B cell (primary cell): ENCODE measurements around the gene PARD6A. TPM values are rescaled to one million over a fixed set of nuclear protein-coding genes. Genes with fewer than 3 reads are reported as not detected.

ENCODE experiments used
- ATAC-seq: fragments of 200-7000 bp; cut with Tn5 transposase; one replicate; pipeline ENCODE4 v1.10.0; 2021; ENCODE audit warnings: low read depth, mild to moderate bottlenecking, moderate number of reproducible peaks, moderate library complexity
- CTCF ChIA-PET: fragments of 350-600 bp; sonication (Branson Sonifier 250); formaldehyde crosslinking; loops from one replicate; lab custom pipeline; 2021; ENCODE audit warnings: antibody characterized with exemption, inconsistent platforms; lab: Charles Lee
- POLR2A ChIA-PET: fragments of 350-600 bp; sonication (Branson Sonifier 250); formaldehyde crosslinking; loops from one replicate; lab custom pipeline; 2021; ENCODE audit warnings: antibody characterized with exemption; lab: Charles Lee
- DNase-seq: peaks from one replicate; pipeline ENCODE4 v3.0.0; 2013
- H2AFZ ChIP-seq: 2 replicates; pipeline ENCODE4 v1.6.1; 2012; ENCODE audit warnings: mild to moderate bottlenecking, low read depth, low read length; ENCODE audit not compliant: insufficient read depth, poor library complexity, severe bottlenecking
- H3K27ac ChIP-seq, 2 donors: 1 replicate in 1 of 2; 2 replicates in 1 of 2; pipeline ENCODE4 v1.5.1; 2012 to 2013; ENCODE audit warnings: low read length in 2 of 2, mild to moderate bottlenecking in 2 of 2, moderate library complexity in 1 of 2
- H3K27me3 ChIP-seq, 4 experiments: fragments of 200-600 bp in 1 of 4; sonication (generic) in 1 of 4; replicated peaks in 1 of 4; 1 replicate in 2 of 4; 2 replicates in 2 of 4; pipeline versions ENCODE4 v1.6.1 to v1.7.0; 2013 to 2016; ENCODE audit warnings: low read length in 3 of 4, mild to moderate bottlenecking in 2 of 4, mixed read lengths in 1 of 4, moderate library complexity in 1 of 4; ENCODE audit not compliant: insufficient read depth in 4 of 4, control insufficient read depth in 3 of 4; ENCODE audit errors: control extremely low read depth in 1 of 4
- H3K36me3 ChIP-seq, 2 experiments: replicated peaks in 1 of 2; 1 replicate in 1 of 2; 2 replicates in 1 of 2; pipeline versions ENCODE4 v1.6.1 to v1.7.1; 2013; ENCODE audit warnings: low read length in 1 of 2; ENCODE audit not compliant: insufficient read depth in 2 of 2, control insufficient read depth in 1 of 2; ENCODE audit errors: control extremely low read depth in 1 of 2, extremely low read depth in 1 of 2
- H3K4me1 ChIP-seq, 2 donors: fragments of 200-600 bp in 1 of 2; sonication (generic) in 1 of 2; 1 replicate in 1 of 2; 2 replicates in 1 of 2; pipeline versions ENCODE4 v1.5.1 to v1.6.1; 2013 to 2017; ENCODE audit warnings: low read length in 2 of 2; ENCODE audit not compliant: control insufficient read depth in 2 of 2, insufficient read depth in 2 of 2
- H3K4me2 ChIP-seq: replicated peaks from 2 replicates; pipeline ENCODE3; 2012; ENCODE audit warnings: mild to moderate bottlenecking, low read depth, low read length; ENCODE audit not compliant: poor library complexity, severe bottlenecking
- H3K4me3 ChIP-seq, 5 experiments: fragments of 200-600 bp in 1 of 5; sonication (generic) in 1 of 5; 1 replicate in 3 of 5; 2 replicates in 2 of 5; pipeline versions ENCODE4 v1.5.1 to v1.7.0; 2011 to 2016; ENCODE audit warnings: low read length in 4 of 5, mild to moderate bottlenecking in 4 of 5, low read depth in 2 of 5, control low read depth in 1 of 5, moderate library complexity in 1 of 5; ENCODE audit not compliant: insufficient read depth in 1 of 5; ENCODE audit errors: control extremely low read depth in 1 of 5, extremely low read depth in 1 of 5
- H3K79me2 ChIP-seq: fragments of 200-600 bp; sonication (generic); one replicate; pipeline ENCODE4 v1.6.0; 2016; ENCODE audit warnings: low read length; ENCODE audit not compliant: control insufficient read depth, insufficient read depth
- H3K9ac ChIP-seq: fragments of 200-600 bp; sonication (generic); 2 replicates; pipeline ENCODE4 v1.6.1; 2017; ENCODE audit warnings: mild to moderate bottlenecking, low read length, moderate library complexity
- H3K9me3 ChIP-seq, 3 donors: one replicate each; pipeline versions ENCODE4 v1.6.1 to v1.7.1; 2013; ENCODE audit warnings: low read length in 2 of 3; ENCODE audit not compliant: control insufficient read depth in 2 of 3, insufficient read depth in 1 of 3; ENCODE audit errors: control extremely low read depth in 1 of 3
- H4K20me1 ChIP-seq: 2 replicates; pipeline ENCODE4 v1.6.0; 2012; ENCODE audit warnings: mild to moderate bottlenecking, low read length; ENCODE audit not compliant: insufficient read depth, control insufficient read depth, poor library complexity, severe bottlenecking
- H3K27ac Mint-ChIP-seq: one replicate; pipeline ENCODE4 v1.8.0; 2021; ENCODE audit warnings: mixed read lengths
- H3K27me3 Mint-ChIP-seq: one replicate; pipeline ENCODE4 v1.8.0; 2021; ENCODE audit warnings: mixed read lengths
- H3K4me1 Mint-ChIP-seq: one replicate; pipeline ENCODE4 v1.8.0; 2021; ENCODE audit warnings: mixed read lengths
- H3K4me3 Mint-ChIP-seq: one replicate; pipeline ENCODE4 v1.8.0; 2021; ENCODE audit warnings: mixed read lengths
- H3K9me3 Mint-ChIP-seq: one replicate; pipeline ENCODE4 v1.8.0; 2022; ENCODE audit warnings: mixed read lengths; ENCODE audit not compliant: insufficient read depth
- EZH2 ChIP-seq: IDR thresholded peaks from 2 replicates; pipeline ENCODE4 v1.6.1; 2012; ENCODE audit warnings: borderline replicate concordance, low read depth, mild to moderate bottlenecking, moderate library complexity, low read length; ENCODE audit not compliant: insufficient read depth, poor library complexity, severe bottlenecking
- WGBS: methylation state at CpG from one replicate; pipeline ENCODE4 v1.1.5; 2013; ENCODE audit warnings: missing lambda C conversion rate; ENCODE audit not compliant: insufficient coverage; 5-methylcytosine and 5-hydroxymethylcytosine counted together
- intact Hi-C: fragments of 100-400 bp; cut with micrococcal nuclease; formaldehyde crosslinking; loops from one replicate; pipeline ENCODE4 v1.10.0; 2022
- polyA plus RNA-seq: library from polyadenylated mRNA; depleted of rRNA; stranded (reverse); fragments of >200 nt; gene quantifications from 2 replicates; pipeline ENCODE4 v1.2.3, GENCODE V29; 2012
- total RNA-seq, 2 donors: library from RNA; stranded (reverse); fragments of 120-200 nt in 1 of 2; gene quantifications; 1 replicate in 1 of 2; 2 replicates in 1 of 2; pipeline versions ENCODE4 v1.2.3 to v1.2.4, GENCODE V29; 2013 to 2022
- TF ChIP-seq, protein P1 (sequence below): fragments of 200-600 bp; IDR thresholded peaks from one replicate; pipeline ENCODE4 v1.8.0; 2022; ENCODE audit warnings: antibody characterized with exemption, mild to moderate bottlenecking

Gene PARD6A
- total and polyA plus RNA-seq, 2 donors (not counting 1 experiment from before 2014, with no cell fraction given): 14.8 to 15.9 TPM

DNA sequence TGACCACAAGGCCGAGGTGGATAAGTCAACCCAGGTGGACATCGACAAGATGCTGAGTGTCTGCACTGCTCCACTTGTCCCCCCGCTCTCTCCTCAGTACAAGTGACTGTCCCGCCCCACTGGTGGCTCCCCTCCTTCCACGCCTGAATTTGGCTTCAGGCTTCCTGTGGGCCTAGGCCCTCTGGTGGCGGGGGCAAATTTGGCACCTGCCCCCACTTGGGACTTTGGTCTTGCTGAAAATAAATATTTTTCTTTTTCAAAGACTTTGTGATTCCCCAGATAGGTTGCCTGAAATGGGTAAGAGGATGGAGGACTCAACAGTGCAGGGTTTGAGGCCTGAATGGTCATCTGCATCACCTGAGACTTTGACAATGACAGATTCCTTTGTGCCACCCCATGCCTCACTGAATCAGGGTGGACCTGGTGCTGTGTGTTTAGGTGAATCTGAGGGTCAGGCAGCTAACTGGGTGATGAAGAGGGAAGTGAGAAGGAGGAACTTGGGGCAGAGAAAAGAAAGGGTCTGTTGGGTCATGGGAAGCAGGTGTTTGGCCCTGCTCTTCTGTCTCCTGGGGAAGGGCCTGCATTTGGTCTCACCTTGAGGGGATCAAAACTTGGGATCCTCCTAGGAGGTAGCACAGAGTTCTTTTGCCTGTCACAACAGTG is 7.9 kb downstream of the PARD6A start:
- H3K27me3 ChIP-seq: no peaks in the 10 kb centered on the region
- H3K4me1 ChIP-seq: peaks cover 38 to 54% of the 10 kb centered on the region in 2 donors
- Mint-ChIP-seq H3K9me3 (no peaks in the 10 kb centered on the region), H3K27me3 (no peaks in the 10 kb centered on the region), H3K27ac (peak overlapping the region; percentile 84), H3K4me3 (peak overlapping the region; percentile 58), H3K4me1 (peaks cover 51% of the 10 kb centered on the region)
- H3K4me3 ChIP-seq: no peak overlapping the region
- H3K9ac ChIP-seq: peak overlapping the region; percentile 87
- 74% methylated on average over 3 of the region's 6 CpGs for WGBS
- peak; percentile 75 for DNase-seq
- H2AFZ ChIP-seq: no peak overlapping the region
- POLR2A ChIA-PET: interaction anchor here (0.6 to 2.7 kb wide), 7 partner anchors 18 to 268 kb away, joined by 3 to 16 read pairs (median 5); partner anchors contain the start of genes ATP6V0D1, CTCF and PSMB10
- peak overlapping the region; percentile 99 for H3K4me2 ChIP-seq
- TF ChIP-seq, protein P1, sequence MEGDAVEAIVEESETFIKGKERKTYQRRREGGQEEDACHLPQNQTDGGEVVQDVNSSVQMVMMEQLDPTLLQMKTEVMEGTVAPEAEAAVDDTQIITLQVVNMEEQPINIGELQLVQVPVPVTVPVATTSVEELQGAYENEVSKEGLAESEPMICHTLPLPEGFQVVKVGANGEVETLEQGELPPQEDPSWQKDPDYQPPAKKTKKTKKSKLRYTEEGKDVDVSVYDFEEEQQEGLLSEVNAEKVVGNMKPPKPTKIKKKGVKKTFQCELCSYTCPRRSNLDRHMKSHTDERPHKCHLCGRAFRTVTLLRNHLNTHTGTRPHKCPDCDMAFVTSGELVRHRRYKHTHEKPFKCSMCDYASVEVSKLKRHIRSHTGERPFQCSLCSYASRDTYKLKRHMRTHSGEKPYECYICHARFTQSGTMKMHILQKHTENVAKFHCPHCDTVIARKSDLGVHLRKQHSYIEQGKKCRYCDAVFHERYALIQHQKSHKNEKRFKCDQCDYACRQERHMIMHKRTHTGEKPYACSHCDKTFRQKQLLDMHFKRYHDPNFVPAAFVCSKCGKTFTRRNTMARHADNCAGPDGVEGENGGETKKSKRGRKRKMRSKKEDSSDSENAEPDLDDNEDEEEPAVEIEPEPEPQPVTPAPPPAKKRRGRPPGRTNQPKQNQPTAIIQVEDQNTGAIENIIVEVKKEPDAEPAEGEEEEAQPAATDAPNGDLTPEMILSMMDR: peak; percentile 31
- TF ChIP-seq EZH2: no peak
- no peaks in the 10 kb centered on the region for H4K20me1 ChIP-seq
- ATAC-seq: peak; percentile 16
- H3K79me2 ChIP-seq: peaks cover 9% of the 10 kb centered on the region
- intact Hi-C loops: loop anchor here (1.0 to 10.0 kb wide), 7 partner anchors 8 to 1466 kb away; partner anchors contain the start of genes ACD, CHTF8, CTCF and FHOD1
- CTCF ChIA-PET: interaction anchor here (0.6 to 11.7 kb wide), 28 partner anchors 8 to 416 kb away, joined by 3 to 136 read pairs (median 5); partner anchors contain the start of genes ACD, ATP6V0D1, CARMIL2 and CTCF
- no peaks in the 10 kb centered on the region for H3K36me3 ChIP-seq
- no peaks in the 10 kb centered on the region for H3K9me3 ChIP-seq
- peak overlapping the region; percentile 77 to 86 for H3K27ac ChIP-seq
